ENCODE results near the gene C1QA.

C1QA gene

GRCh38 chr1:22670352-22670975 is 34.0 kb downstream of the C1QA start:
- ATAC-seq, result no peak
- TF ChIP-seq CSDC2 (CRISPR knock-in tag; IDR thresholded peaks at IDR 0.05) (no peak), TCF4 (CRISPR knock-in tag; IDR thresholded peaks at IDR 0.05; ENCODE audit: borderline replicate concordance) (no peak), TOX (CRISPR knock-in tag; IDR thresholded peaks at IDR 0.05; ENCODE audit: borderline replicate concordance) (no peak), ZNF70 (CRISPR knock-in tag; IDR thresholded peaks at IDR 0.05) (no peak), TSHZ2 (CRISPR knock-in tag; IDR thresholded peaks at IDR 0.05) (no peak), OSR1 (CRISPR knock-in tag; IDR thresholded peaks at IDR 0.05) (no peak), ZFP3 (CRISPR knock-in tag; IDR thresholded peaks at IDR 0.05) (no peak), PPARA (CRISPR knock-in tag; IDR thresholded peaks at IDR 0.05; ENCODE audit: borderline replicate concordance) (no peak), ZFP30 (CRISPR knock-in tag; IDR thresholded peaks at IDR 0.05) (no peak), BACH2 (CRISPR knock-in tag; IDR thresholded peaks at IDR 0.05; ENCODE audit: borderline replicate concordance) (no peak), ARNTL (CRISPR knock-in tag; IDR thresholded peaks at IDR 0.05; ENCODE audit: borderline replicate concordance, low read depth) (no peak), ZNF565 (CRISPR knock-in tag; conservative IDR thresholded peaks at IDR 0.05; ENCODE audit: low read depth) (no peak)
- TF ChIP-seq, protein P1, sequence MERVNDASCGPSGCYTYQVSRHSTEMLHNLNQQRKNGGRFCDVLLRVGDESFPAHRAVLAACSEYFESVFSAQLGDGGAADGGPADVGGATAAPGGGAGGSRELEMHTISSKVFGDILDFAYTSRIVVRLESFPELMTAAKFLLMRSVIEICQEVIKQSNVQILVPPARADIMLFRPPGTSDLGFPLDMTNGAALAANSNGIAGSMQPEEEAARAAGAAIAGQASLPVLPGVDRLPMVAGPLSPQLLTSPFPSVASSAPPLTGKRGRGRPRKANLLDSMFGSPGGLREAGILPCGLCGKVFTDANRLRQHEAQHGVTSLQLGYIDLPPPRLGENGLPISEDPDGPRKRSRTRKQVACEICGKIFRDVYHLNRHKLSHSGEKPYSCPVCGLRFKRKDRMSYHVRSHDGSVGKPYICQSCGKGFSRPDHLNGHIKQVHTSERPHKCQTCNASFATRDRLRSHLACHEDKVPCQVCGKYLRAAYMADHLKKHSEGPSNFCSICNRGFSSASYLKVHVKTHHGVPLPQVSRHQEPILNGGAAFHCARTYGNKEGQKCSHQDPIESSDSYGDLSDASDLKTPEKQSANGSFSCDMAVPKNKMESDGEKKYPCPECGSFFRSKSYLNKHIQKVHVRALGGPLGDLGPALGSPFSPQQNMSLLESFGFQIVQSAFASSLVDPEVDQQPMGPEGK (CRISPR knock-in tag; IDR thresholded peaks at IDR 0.05; ENCODE audit: borderline replicate concordance), result no peak
- TF ChIP-seq, protein P2, sequence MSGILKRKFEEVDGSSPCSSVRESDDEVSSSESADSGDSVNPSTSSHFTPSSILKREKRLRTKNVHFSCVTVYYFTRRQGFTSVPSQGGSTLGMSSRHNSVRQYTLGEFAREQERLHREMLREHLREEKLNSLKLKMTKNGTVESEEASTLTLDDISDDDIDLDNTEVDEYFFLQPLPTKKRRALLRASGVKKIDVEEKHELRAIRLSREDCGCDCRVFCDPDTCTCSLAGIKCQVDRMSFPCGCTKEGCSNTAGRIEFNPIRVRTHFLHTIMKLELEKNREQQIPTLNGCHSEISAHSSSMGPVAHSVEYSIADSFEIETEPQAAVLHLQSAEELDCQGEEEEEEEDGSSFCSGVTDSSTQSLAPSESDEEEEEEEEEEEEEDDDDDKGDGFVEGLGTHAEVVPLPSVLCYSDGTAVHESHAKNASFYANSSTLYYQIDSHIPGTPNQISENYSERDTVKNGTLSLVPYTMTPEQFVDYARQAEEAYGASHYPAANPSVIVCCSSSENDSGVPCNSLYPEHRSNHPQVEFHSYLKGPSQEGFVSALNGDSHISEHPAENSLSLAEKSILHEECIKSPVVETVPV (CRISPR knock-in tag; IDR thresholded peaks at IDR 0.05), result no peak
- TF ChIP-seq, protein P3, sequence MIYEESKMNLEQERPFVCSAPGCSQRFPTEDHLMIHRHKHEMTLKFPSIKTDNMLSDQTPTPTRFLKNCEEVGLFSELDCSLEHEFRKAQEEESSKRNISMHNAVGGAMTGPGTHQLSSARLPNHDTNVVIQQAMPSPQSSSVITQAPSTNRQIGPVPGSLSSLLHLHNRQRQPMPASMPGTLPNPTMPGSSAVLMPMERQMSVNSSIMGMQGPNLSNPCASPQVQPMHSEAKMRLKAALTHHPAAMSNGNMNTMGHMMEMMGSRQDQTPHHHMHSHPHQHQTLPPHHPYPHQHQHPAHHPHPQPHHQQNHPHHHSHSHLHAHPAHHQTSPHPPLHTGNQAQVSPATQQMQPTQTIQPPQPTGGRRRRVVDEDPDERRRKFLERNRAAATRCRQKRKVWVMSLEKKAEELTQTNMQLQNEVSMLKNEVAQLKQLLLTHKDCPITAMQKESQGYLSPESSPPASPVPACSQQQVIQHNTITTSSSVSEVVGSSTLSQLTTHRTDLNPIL (CRISPR knock-in tag; IDR thresholded peaks at IDR 0.05; ENCODE audit: low read depth), result no peak

DNA sequence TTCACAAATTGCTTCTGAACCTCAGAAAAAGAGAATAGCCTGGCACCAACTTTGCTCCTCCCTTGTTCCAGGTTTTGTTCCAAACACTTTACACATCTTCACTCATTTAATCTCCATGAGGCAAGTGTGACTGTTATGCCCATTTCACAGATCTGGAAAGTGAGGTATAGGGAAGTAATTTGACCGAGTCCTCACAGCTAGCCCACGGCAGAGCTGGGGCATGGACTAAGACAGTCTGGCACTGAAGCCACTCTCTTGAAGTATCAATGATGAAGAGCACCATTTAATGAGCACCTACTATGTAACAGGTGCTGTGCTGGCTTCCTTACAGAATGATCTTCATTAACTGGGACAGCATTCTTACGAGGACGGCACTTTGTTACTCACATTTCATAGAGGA is 35.6 kb downstream of the C1QA start:
- TF ChIP-seq SNAI2 (CRISPR knock-in tag; IDR thresholded peaks at IDR 0.05) (no peak), RARB (CRISPR knock-in tag; IDR thresholded peaks at IDR 0.05) (no peak), ARNTL (CRISPR knock-in tag; IDR thresholded peaks at IDR 0.05; ENCODE audit: borderline replicate concordance, low read depth) (no peak), GLIS3 (CRISPR knock-in tag; IDR thresholded peaks at IDR 0.05) (no peak)
- TF ChIP-seq, protein P3 (CRISPR knock-in tag; IDR thresholded peaks at IDR 0.05; ENCODE audit: low read depth), result no peak
- no peak for ATAC-seq

DNA sequence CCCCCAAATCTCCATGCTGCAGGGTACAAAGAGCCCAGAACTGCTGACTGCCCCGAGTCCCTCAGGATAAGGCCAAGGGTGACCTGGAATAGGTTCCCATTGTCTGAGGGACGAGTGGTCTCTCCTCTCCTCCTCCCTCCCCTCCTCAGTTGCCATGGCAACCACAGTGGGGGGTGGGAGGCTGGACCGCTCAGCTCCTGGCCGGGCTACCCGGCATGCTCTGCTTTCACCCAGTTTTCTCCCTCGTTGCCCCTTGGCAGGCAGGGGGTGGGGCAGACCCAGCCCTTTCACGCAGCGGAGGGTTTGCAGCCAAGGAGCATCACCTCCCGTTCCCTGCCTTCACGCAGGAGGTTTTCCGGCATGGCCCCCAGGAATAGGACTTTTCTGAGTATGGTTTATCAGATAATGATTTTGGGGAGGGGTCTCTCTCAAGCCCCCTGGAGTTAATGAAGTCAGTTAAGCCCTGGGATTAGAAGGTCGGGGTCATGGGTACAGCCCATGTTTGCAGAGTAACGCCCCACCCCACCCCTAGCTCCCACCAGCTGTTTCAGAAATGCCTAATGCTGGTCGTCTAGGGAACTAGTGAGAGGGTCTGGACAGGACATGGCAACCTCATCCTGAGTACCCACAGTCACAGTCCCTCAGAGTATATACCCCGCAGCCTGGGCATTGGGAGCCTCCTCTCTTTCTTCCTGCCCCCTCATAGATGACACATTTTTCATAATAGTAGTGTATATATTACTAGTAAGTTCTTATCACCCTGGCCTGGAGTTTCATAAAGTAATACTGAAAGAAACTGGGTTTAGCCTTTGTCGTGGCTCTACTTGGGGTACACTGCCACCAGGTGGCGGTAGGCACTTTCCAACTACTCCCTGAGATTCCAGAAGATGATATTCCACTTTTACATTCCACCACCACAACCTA is 37.3 kb downstream of the C1QA start:
- TF ChIP-seq BACH2 (CRISPR knock-in tag; IDR thresholded peaks at IDR 0.05; ENCODE audit: borderline replicate concordance), result no peak
- no peak for TF ChIP-seq TSHZ2 (CRISPR knock-in tag; IDR thresholded peaks at IDR 0.05)
- TF ChIP-seq ARNTL (CRISPR knock-in tag; IDR thresholded peaks at IDR 0.05; ENCODE audit: borderline replicate concordance, low read depth), result no peak
- TF ChIP-seq OSR1 (CRISPR knock-in tag; IDR thresholded peaks at IDR 0.05), result no peak
- TF ChIP-seq ZNF70 (CRISPR knock-in tag; IDR thresholded peaks at IDR 0.05), result no peak
- TF ChIP-seq TCF4 (CRISPR knock-in tag; IDR thresholded peaks at IDR 0.05; ENCODE audit: borderline replicate concordance), result no peak
- ATAC-seq, result peak; percentile 90
